Measurements from ENCODE around the gene NCKAP5.

Gene NCKAP5

GRCh38 chr2:132779206-132779721 lies 789.0 kb downstream of the NCKAP5 start:
- Histone ChIP-seq H2BK120ac (ENCODE audit: low read depth, low read length) (no peak overlapping the region), H3K27ac (ENCODE audit: low read depth, low read length) (no peak overlapping the region), H3K9ac (ENCODE audit: low read length) (no peak overlapping the region), H3K56ac (ENCODE audit: low read length) (no peak overlapping the region), H3K79me2 (ENCODE audit: control insufficient read depth, insufficient read depth, low read length) (no peaks in the 10 kb centered on the region), H3K4me1 (ENCODE audit: control insufficient read depth, low read depth, low read length) (peaks cover 4% of the 10 kb centered on the region), H4K8ac (ENCODE audit: low read depth, low read length) (no peak overlapping the region), H3K36me3 (ENCODE audit: control insufficient read depth, insufficient read depth, low read length) (no peaks in the 10 kb centered on the region), H2BK15ac (replicated peaks; ENCODE audit: low read depth) (no peak overlapping the region), H3K23ac (ENCODE audit: low read length) (no peak overlapping the region), H4K5ac (ENCODE audit: low read length) (no peak overlapping the region), H3K4me3 (ENCODE audit: low read length) (no peak overlapping the region), H3K27me3 (ENCODE audit: insufficient read depth, low read length, poor library complexity) (no peaks in the 10 kb centered on the region), H3K18ac (ENCODE audit: low read length) (peak overlapping the region; percentile 75), H2BK5ac (ENCODE audit: low read length) (no peak overlapping the region), H3K79me1 (ENCODE audit: low read length) (no peaks in the 10 kb centered on the region), H2AK5ac (ENCODE audit: low read length) (no peak overlapping the region), H3K4me2 (ENCODE audit: low read length) (no peak overlapping the region), H3K4ac (ENCODE audit: low read depth, low read length) (no peak overlapping the region)
- WGBS (ENCODE audit: extremely low coverage, insufficient coverage, low lambda C conversion rate): no CpG with 5 or more reads among the region's 1 CpG
- no peak for DNase-seq

- no peak overlapping the region for H3K56ac ChIP-seq (ENCODE audit: low read length)
- peak; percentile 42 for DNase-seq
- H2BK5ac ChIP-seq (ENCODE audit: low read length): no peak overlapping the region
- no peaks in the 10 kb centered on the region for H3K4me1 ChIP-seq (ENCODE audit: control insufficient read depth, low read depth, low read length)
- H3K36me3 ChIP-seq (ENCODE audit: control insufficient read depth, insufficient read depth, low read length): no peaks in the 10 kb centered on the region
- H3K4me2 ChIP-seq (ENCODE audit: low read length): no peak overlapping the region
- no peak overlapping the region for H2BK120ac ChIP-seq (ENCODE audit: low read depth, low read length)
- H3K18ac ChIP-seq (ENCODE audit: low read length): no peak overlapping the region
- H2BK15ac ChIP-seq (replicated peaks; ENCODE audit: low read depth): no peak overlapping the region
- no peak overlapping the region for H4K5ac ChIP-seq (ENCODE audit: low read length)
- no peak overlapping the region for H4K8ac ChIP-seq (ENCODE audit: low read depth, low read length)
- no peak overlapping the region for H3K4me3 ChIP-seq (ENCODE audit: low read length)
- H3K4ac ChIP-seq (ENCODE audit: low read depth, low read length): no peak overlapping the region
- H3K9ac ChIP-seq (ENCODE audit: low read length): no peak overlapping the region
- no peaks in the 10 kb centered on the region for H3K27me3 ChIP-seq (ENCODE audit: insufficient read depth, low read length, poor library complexity)
- H2AK5ac ChIP-seq (ENCODE audit: low read length): no peak overlapping the region
- H3K79me2 ChIP-seq (ENCODE audit: control insufficient read depth, insufficient read depth, low read length): no peaks in the 10 kb centered on the region
- H3K23ac ChIP-seq (ENCODE audit: low read length): no peak overlapping the region
- H3K79me1 ChIP-seq (ENCODE audit: low read length): no peaks in the 10 kb centered on the region
- WGBS (ENCODE audit: extremely low coverage, insufficient coverage, low lambda C conversion rate): no CpG with 5 or more reads among the region's 3 CpGs
- no peak overlapping the region for H3K27ac ChIP-seq (ENCODE audit: low read depth, low read length)
Observed at GRCh38 chr2:132776287-132776686, 792.0 kb downstream of the NCKAP5 start.

GRCh38 chr2:132774189-132774588 lies 794.1 kb downstream of the NCKAP5 start:
- H3K56ac ChIP-seq (ENCODE audit: low read length): no peak overlapping the region
- H3K18ac ChIP-seq (ENCODE audit: low read length): no peak overlapping the region
- H3K4me3 ChIP-seq (ENCODE audit: low read length): no peak overlapping the region
- no peak overlapping the region for H2BK120ac ChIP-seq (ENCODE audit: low read depth, low read length)
- H2BK15ac ChIP-seq (replicated peaks; ENCODE audit: low read depth): no peak overlapping the region
- no peak overlapping the region for H2AK5ac ChIP-seq (ENCODE audit: low read length)
- H2BK5ac ChIP-seq (ENCODE audit: low read length): no peak overlapping the region
- no peak overlapping the region for H3K4me2 ChIP-seq (ENCODE audit: low read length)
- WGBS (ENCODE audit: extremely low coverage, insufficient coverage, low lambda C conversion rate): no CpG with 5 or more reads among the region's 2 CpGs
- no peaks in the 10 kb centered on the region for H3K4me1 ChIP-seq (ENCODE audit: control insufficient read depth, low read depth, low read length)
- no peak overlapping the region for H4K5ac ChIP-seq (ENCODE audit: low read length)
- H3K36me3 ChIP-seq (ENCODE audit: control insufficient read depth, insufficient read depth, low read length): no peaks in the 10 kb centered on the region
- DNase-seq: no peak
- H3K9ac ChIP-seq (ENCODE audit: low read length): no peak overlapping the region
- no peaks in the 10 kb centered on the region for H3K27me3 ChIP-seq (ENCODE audit: insufficient read depth, low read length, poor library complexity)
- no peaks in the 10 kb centered on the region for H3K79me1 ChIP-seq (ENCODE audit: low read length)
- no peak overlapping the region for H4K8ac ChIP-seq (ENCODE audit: low read depth, low read length)
- no peak overlapping the region for H3K4ac ChIP-seq (ENCODE audit: low read depth, low read length)
- no peak overlapping the region for H3K27ac ChIP-seq (ENCODE audit: low read depth, low read length)
- no peaks in the 10 kb centered on the region for H3K79me2 ChIP-seq (ENCODE audit: control insufficient read depth, insufficient read depth, low read length)
- H3K23ac ChIP-seq (ENCODE audit: low read length): no peak overlapping the region

GRCh38 chr2:132773331-132773730 lies 794.9 kb downstream of the NCKAP5 start:
- no peak for DNase-seq
- no peak overlapping the region for H2BK15ac ChIP-seq (replicated peaks; ENCODE audit: low read depth)
- H3K9ac ChIP-seq (ENCODE audit: low read length): no peak overlapping the region
- H3K79me1 ChIP-seq (ENCODE audit: low read length): no peaks in the 10 kb centered on the region
- no peak overlapping the region for H2BK5ac ChIP-seq (ENCODE audit: low read length)
- H3K23ac ChIP-seq (ENCODE audit: low read length): no peak overlapping the region
- H3K4me1 ChIP-seq (ENCODE audit: control insufficient read depth, low read depth, low read length): no peaks in the 10 kb centered on the region
- no peak overlapping the region for H3K18ac ChIP-seq (ENCODE audit: low read length)
- no peak overlapping the region for H3K56ac ChIP-seq (ENCODE audit: low read length)
- no peak overlapping the region for H2AK5ac ChIP-seq (ENCODE audit: low read length)
- H4K8ac ChIP-seq (ENCODE audit: low read depth, low read length): no peak overlapping the region
- H3K4ac ChIP-seq (ENCODE audit: low read depth, low read length): no peak overlapping the region
- no peak overlapping the region for H2BK120ac ChIP-seq (ENCODE audit: low read depth, low read length)
- no peak overlapping the region for H3K4me3 ChIP-seq (ENCODE audit: low read length)
- no peaks in the 10 kb centered on the region for H3K79me2 ChIP-seq (ENCODE audit: control insufficient read depth, insufficient read depth, low read length)
- H3K36me3 ChIP-seq (ENCODE audit: control insufficient read depth, insufficient read depth, low read length): no peaks in the 10 kb centered on the region
- H3K4me2 ChIP-seq (ENCODE audit: low read length): no peak overlapping the region
- WGBS (ENCODE audit: extremely low coverage, insufficient coverage, low lambda C conversion rate): no CpG with 5 or more reads among the region's 3 CpGs
- no peak overlapping the region for H3K27ac ChIP-seq (ENCODE audit: low read depth, low read length)
- H4K5ac ChIP-seq (ENCODE audit: low read length): no peak overlapping the region
- H3K27me3 ChIP-seq (ENCODE audit: insufficient read depth, low read length, poor library complexity): no peaks in the 10 kb centered on the region

GRCh38 chr2:132772340-132772739 lies 795.9 kb downstream of the NCKAP5 start:
- H2AK5ac ChIP-seq (ENCODE audit: low read length): no peak overlapping the region
- WGBS (ENCODE audit: extremely low coverage, insufficient coverage, low lambda C conversion rate): no CpG with 5 or more reads among the region's 2 CpGs
- no peak overlapping the region for H3K18ac ChIP-seq (ENCODE audit: low read length)
- no peak overlapping the region for H2BK5ac ChIP-seq (ENCODE audit: low read length)
- no peak overlapping the region for H2BK120ac ChIP-seq (ENCODE audit: low read depth, low read length)
- no peaks in the 10 kb centered on the region for H3K27me3 ChIP-seq (ENCODE audit: insufficient read depth, low read length, poor library complexity)
- H3K36me3 ChIP-seq (ENCODE audit: control insufficient read depth, insufficient read depth, low read length): no peaks in the 10 kb centered on the region
- H3K79me1 ChIP-seq (ENCODE audit: low read length): no peaks in the 10 kb centered on the region
- no peaks in the 10 kb centered on the region for H3K4me1 ChIP-seq (ENCODE audit: control insufficient read depth, low read depth, low read length)
- H3K56ac ChIP-seq (ENCODE audit: low read length): no peak overlapping the region
- H2BK15ac ChIP-seq (replicated peaks; ENCODE audit: low read depth): no peak overlapping the region
- no peaks in the 10 kb centered on the region for H3K79me2 ChIP-seq (ENCODE audit: control insufficient read depth, insufficient read depth, low read length)
- DNase-seq: no peak
- no peak overlapping the region for H3K4me2 ChIP-seq (ENCODE audit: low read length)
- H4K8ac ChIP-seq (ENCODE audit: low read depth, low read length): no peak overlapping the region
- H3K9ac ChIP-seq (ENCODE audit: low read length): no peak overlapping the region
- H3K4ac ChIP-seq (ENCODE audit: low read depth, low read length): no peak overlapping the region
- no peak overlapping the region for H3K27ac ChIP-seq (ENCODE audit: low read depth, low read length)
- H3K4me3 ChIP-seq (ENCODE audit: low read length): no peak overlapping the region
- no peak overlapping the region for H3K23ac ChIP-seq (ENCODE audit: low read length)
- H4K5ac ChIP-seq (ENCODE audit: low read length): no peak overlapping the region

GRCh38 chr2:132766573-132766972 lies 801.7 kb downstream of the NCKAP5 start:
- no peak for DNase-seq

More at GRCh38 chr2:132766573-132766972, 801.7 kb downstream of the NCKAP5 start:
- H2BK15ac ChIP-seq (replicated peaks; ENCODE audit: low read depth): no peak overlapping the region
- no peaks in the 10 kb centered on the region for H3K79me2 ChIP-seq (ENCODE audit: control insufficient read depth, insufficient read depth, low read length)
- no peaks in the 10 kb centered on the region for H3K27me3 ChIP-seq (ENCODE audit: insufficient read depth, low read length, poor library complexity)
- no peak overlapping the region for H3K27ac ChIP-seq (ENCODE audit: low read depth, low read length)
- H3K56ac ChIP-seq (ENCODE audit: low read length): no peak overlapping the region
- no peak overlapping the region for H3K4me3 ChIP-seq (ENCODE audit: low read length)
- H2AK5ac ChIP-seq (ENCODE audit: low read length): no peak overlapping the region
- no peak overlapping the region for H4K5ac ChIP-seq (ENCODE audit: low read length)
- H3K9ac ChIP-seq (ENCODE audit: low read length): no peak overlapping the region
- H2BK120ac ChIP-seq (ENCODE audit: low read depth, low read length): no peak overlapping the region
- WGBS (ENCODE audit: extremely low coverage, insufficient coverage, low lambda C conversion rate): no CpG with 5 or more reads among the region's 1 CpG
- H3K18ac ChIP-seq (ENCODE audit: low read length): no peak overlapping the region
- no peaks in the 10 kb centered on the region for H3K36me3 ChIP-seq (ENCODE audit: control insufficient read depth, insufficient read depth, low read length)
- no peak overlapping the region for H3K4ac ChIP-seq (ENCODE audit: low read depth, low read length)
- no peak overlapping the region for H3K4me2 ChIP-seq (ENCODE audit: low read length)
- no peak overlapping the region for H2BK5ac ChIP-seq (ENCODE audit: low read length)
- no peaks in the 10 kb centered on the region for H3K79me1 ChIP-seq (ENCODE audit: low read length)
- H3K23ac ChIP-seq (ENCODE audit: low read length): no peak overlapping the region
- no peak overlapping the region for H4K8ac ChIP-seq (ENCODE audit: low read depth, low read length)
- H3K4me1 ChIP-seq (ENCODE audit: control insufficient read depth, low read depth, low read length): no peaks in the 10 kb centered on the region
